ENCODE results near the gene TRIM67.

Gene TRIM67

DNA sequence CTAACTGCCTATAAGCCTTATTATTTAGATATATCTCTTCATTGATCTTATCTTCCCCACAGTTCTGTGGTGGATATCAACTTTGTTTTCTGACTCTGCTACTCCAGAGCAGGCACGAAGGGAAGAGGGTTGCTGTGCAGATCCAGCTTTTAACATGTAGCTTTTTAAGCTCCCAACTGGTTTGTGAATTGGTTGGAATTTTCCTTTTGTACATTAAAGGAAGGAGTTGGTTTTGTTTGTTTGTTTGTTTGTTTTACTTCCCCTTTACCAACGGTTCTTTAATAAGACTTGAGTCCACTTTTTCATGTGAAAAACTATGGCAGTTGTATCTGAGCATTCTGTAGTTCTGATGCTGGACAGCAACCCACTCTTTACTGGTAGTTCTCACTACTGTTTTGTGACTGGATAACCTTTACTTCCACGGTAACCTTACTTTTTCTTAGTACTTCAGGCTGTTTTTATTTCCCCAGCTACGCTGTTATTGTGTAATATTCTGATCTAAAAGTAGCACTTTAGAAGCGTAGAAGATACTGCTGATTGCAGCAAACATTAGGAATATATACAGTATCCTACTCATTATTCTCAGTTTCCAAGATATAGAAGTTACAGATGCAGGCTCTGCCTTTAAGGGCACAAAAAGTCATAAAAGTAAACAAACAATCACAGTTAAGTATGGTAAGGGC is 80.8 kb downstream of the TRIM67 start:
- DNase-seq (ENCODE audit: insufficient read length) (no peak), FAIRE-seq (no peak)
- no peak for TF ChIP-seq TAF1 (IDR thresholded peaks at IDR 0.05; ENCODE audit: borderline replicate concordance, low read depth, low read length)
- no peak for TF ChIP-seq POLR2AphosphoS5 (IDR thresholded peaks at IDR 0.05; ENCODE audit: low read depth, low read length)
- TF ChIP-seq POLR2A (IDR thresholded peaks at IDR 0.05; ENCODE audit: low read depth, low read length) = no peak

DNA sequence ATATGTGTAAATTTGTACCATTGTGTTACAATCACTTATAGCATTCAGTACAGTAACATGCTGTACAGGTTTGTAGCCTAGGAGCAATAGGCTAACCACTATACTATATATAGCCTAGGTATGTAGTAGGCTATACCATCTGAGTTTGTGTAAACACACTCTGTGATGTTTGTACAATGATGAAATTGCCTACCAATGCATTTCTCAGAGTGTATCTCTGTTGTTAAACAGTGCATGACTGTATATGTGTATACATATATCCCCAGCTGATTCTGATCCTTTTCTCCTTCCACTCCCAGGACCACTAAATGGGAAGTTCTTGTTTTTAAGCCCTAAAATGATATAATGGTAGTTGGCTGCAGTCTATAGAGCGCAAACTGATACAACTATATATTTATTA is 86.9 kb downstream of the TRIM67 start:
- TF ChIP-seq POLR2A (IDR thresholded peaks at IDR 0.05; ENCODE audit: low read depth, low read length) = no peak
- no peak for TF ChIP-seq POLR2AphosphoS5 (IDR thresholded peaks at IDR 0.05; ENCODE audit: low read depth, low read length)
- TF ChIP-seq TAF1 (IDR thresholded peaks at IDR 0.05; ENCODE audit: borderline replicate concordance, low read depth, low read length) = no peak
- FAIRE-seq = no peak
- DNase-seq (ENCODE audit: insufficient read length) = no peak

DNA sequence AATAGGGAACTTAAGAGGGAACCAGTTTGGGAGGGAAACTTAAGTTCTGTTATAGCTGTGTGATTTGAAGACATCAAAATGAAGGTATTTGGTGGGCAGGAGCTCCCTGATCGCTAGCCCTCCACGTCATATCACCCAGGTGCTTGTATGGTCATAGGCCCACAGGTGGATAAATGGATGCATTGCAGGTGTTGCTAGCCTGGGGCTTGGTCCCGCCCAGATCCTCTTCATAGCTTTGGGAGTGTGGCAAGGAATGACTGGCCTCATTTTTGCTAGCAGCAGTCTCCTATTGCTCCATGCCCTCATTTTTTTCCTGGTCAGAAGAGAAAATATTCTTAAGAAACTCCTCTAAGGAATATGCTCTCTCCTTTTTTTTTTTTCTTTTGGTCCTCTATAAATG is 90.5 kb downstream of the TRIM67 start:
- TF ChIP-seq POLR2A (IDR thresholded peaks at IDR 0.05; ENCODE audit: low read depth, low read length) (no peak), TAF1 (IDR thresholded peaks at IDR 0.05; ENCODE audit: borderline replicate concordance, low read depth, low read length) (no peak), POLR2AphosphoS5 (IDR thresholded peaks at IDR 0.05; ENCODE audit: low read depth, low read length) (no peak)
- DNase-seq (ENCODE audit: insufficient read length) = no peak
- no peak for FAIRE-seq

DNA sequence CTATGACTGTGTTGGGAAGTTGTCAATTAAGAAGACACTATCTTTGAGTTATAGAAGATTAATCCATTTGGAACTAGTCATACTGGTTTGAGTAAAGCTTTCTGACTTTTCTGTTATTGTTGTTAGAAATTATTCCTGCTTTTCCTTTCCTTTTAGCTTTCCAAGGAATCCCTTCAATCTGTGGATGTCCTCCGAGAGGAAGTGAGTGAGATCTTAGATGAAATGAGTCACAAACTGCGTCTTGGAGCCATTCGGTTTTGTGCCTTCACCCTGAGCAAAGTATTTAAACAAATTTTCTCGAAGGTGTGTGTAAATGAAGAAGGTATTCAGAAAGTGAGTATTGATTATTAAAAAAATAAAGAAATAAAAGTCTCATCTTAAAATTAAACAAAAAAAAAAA is 98.5 kb downstream of the TRIM67 start:
- FAIRE-seq = no peak
- TF ChIP-seq POLR2A (IDR thresholded peaks at IDR 0.05; ENCODE audit: low read depth, low read length) = no peak
- no peak for TF ChIP-seq TAF1 (IDR thresholded peaks at IDR 0.05; ENCODE audit: borderline replicate concordance, low read depth, low read length)
- no peak for DNase-seq (ENCODE audit: insufficient read length)

DNA sequence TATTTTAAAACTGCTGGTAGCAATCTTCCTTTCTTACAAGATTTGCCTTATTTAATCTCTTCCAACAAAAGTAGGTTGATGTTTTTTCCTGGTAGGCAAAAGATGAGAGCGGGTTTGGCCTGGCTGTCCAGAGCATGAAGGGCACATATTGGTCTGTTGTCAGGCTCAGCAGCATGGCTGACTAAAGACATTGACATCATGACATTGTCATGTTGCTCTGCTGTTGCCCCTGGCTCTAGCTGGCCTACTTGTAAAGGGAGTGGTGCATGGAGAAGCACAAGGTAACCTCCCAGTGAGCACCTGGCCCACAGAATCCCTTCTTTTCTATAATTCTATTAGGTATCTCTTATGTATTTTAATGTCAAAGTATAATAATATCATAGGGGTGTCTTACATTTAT is 102.8 kb downstream of the TRIM67 start:
- DNase-seq (ENCODE audit: insufficient read length) (no peak), FAIRE-seq (no peak)
- no peak for TF ChIP-seq TAF1 (IDR thresholded peaks at IDR 0.05; ENCODE audit: borderline replicate concordance, low read depth, low read length)
- no peak for TF ChIP-seq POLR2AphosphoS5 (IDR thresholded peaks at IDR 0.05; ENCODE audit: low read depth, low read length)

DNA sequence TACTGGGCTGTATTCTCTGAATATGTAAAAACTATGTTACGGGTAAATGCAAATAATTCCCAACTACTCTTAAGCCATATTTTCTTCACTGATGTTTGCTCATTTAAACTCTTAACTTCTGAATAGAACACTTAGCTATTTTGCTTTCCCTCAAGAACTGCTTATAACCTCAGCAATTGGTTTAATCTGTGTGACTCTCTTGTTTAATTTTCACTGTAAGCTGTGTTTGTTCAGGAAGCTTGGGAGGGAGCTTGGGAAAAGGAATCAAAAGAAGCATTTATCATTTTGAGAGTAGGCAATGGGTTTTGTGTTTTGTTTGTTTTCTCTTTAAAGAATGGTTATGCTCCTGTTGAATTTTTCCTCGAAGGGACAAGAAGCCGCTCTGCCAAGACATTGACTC is 103.5 kb downstream of the TRIM67 start:
- no peak for DNase-seq (ENCODE audit: insufficient read length)
- FAIRE-seq = no peak
- TF ChIP-seq TAF1 (IDR thresholded peaks at IDR 0.05; ENCODE audit: borderline replicate concordance, low read depth, low read length) (no peak), POLR2A (IDR thresholded peaks at IDR 0.05; ENCODE audit: low read depth, low read length) (no peak)

DNA sequence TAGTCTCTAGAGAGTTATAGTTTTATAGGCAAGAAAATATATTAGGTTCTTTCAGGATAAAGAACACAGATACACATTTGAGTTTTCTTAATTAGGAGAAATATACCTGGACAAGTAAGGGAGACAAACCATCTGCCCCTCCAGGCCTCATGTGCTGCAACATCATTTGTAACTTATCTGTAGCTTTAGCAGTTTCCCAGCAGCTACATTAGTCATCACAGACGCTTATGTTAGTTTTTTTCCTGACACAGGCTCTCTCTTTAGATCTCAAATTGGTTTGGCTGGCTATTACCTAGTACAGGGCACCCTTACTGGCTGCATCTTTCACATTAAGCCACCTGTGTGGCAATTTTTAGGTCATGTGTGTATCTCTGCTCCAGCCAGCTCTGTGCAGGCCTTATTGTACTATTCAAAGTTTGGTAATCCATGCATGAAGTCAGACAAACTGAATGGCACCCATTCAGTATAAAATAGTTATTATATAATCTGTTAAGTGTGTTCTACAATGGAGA is 105.0 kb downstream of the TRIM67 start:
- TF ChIP-seq POLR2A (IDR thresholded peaks at IDR 0.05; ENCODE audit: low read depth, low read length) = no peak
- TF ChIP-seq TAF1 (IDR thresholded peaks at IDR 0.05; ENCODE audit: borderline replicate concordance, low read depth, low read length) = no peak
- TF ChIP-seq POLR2AphosphoS5 (IDR thresholded peaks at IDR 0.05; ENCODE audit: low read depth, low read length) = no peak
- DNase-seq (ENCODE audit: insufficient read length) = no peak
- no peak for FAIRE-seq
